Eye (tissue), 1 donor: ENCODE data around the gene SLAMF1.
A peak's percentile ranks its signal among the peaks of the same experiment; 100 is the strongest.

Source experiments
- DNase-seq: peaks from one replicate; pipeline ENCODE4 v3.0.0-alpha.2; 2015

The SLAMF1 gene

GRCh38 chr1:160622501-160623226 lies 24.2 kb downstream of the SLAMF1 start:
- DNase-seq = no peak

DNA sequence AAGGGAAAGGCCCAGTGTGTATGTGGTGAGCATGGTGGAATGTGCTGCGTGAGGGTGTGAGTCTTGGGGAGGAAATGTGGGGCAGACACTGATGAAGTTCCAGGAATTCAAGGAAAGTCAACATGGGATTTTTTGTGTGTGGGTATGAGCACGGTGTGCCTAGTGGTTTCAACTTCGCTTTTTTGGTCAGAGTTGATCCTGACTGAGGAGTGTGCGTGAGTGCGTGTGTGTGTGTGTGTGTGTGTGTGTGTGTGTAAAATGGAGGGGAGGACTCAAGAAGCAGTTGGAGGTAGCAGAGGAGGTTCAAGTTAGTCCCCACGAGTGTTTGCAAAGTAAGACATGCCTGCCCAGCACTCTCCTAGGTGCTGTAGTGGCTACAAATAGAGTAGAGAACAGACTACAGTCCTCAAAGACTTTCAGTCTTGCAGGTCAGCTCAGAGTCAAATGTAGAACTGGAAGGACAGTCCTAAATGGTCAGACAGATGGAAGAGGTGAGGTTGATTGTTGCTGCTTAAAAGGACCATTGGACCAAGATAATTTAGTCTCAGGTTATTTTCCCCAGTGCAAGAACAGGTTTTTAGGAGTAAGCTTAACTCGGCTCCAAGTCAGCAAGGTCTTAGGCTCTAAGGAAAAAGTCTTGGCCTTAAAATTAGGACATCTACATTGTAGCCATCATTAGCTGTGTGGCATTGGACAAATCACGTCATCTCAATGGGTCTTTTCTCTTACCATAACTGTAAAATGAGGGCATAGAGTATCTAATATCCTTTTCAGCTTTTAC lies 25.0 kb downstream of the SLAMF1 start:
- DNase-seq = no peak

- DNase-seq = no peak
Measured at GRCh38 chr1:160620942-160621632, 25.8 kb downstream of the SLAMF1 start.

- DNase-seq = no peak
Measured at GRCh38 chr1:160619742-160620277, 27.0 kb downstream of the SLAMF1 start.

- no peak for DNase-seq
Measured at GRCh38 chr1:160618763-160619274, 28.0 kb downstream of the SLAMF1 start.

DNA sequence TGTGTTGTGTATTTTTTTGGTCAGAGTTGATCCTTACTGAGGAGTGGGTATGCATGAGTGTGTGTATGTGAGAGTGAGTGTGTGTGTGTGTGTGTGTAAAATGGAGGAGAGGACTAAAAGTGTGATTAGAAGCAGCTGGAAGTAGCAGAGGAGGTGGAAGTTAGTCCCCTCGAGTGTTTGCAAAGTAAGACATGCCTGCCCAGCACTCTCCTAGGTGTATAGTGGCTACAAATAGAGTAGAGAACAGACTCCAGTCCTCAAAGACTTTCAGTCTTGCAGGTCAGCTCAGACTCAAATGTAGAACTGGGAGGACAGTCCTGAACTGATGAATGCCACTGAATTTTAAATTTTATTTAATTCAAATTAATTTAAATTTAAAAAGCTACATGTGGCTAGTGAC lies 28.5 kb downstream of the SLAMF1 start:
- no peak for DNase-seq

DNA sequence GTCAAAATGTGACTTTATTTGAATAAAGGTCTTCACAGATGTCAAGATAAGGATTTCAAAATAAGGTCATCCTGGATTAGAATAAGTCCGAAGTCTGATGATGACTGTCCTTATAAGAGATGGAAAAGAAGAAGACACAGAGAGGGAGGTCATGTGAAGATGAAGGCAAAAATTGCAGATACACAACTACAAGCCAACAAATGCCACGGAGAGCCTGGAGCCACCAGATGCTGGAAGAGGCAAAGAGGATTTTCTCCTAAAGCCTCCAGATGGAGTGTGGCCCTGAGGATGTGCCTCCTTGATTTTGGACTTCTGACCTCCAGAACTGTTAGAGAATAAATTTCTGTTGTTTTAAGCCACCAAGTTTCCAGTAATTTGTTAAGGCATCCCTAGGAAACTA lies 31.2 kb downstream of the SLAMF1 start:
- DNase-seq = no peak

DNA sequence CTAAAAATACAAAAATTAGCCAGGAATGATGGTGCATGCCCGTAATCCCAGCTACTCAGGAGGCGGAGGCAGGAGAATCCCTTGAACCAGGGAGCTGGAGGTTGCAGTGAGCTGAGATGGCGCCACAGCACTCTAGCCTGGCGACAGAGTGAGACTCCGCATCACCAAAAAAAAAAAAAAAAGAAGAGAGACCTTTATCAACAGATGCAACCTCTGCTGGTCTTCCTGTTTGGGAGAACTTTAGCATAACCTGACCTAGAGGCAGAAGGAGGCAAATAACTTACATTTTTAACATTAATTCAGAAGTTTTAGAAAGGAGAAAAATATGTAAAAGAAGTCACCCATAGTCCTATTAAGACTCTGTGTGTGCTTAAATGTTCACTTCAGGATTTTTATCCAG lies 32.4 kb downstream of the SLAMF1 start:
- DNase-seq = no peak

DNA sequence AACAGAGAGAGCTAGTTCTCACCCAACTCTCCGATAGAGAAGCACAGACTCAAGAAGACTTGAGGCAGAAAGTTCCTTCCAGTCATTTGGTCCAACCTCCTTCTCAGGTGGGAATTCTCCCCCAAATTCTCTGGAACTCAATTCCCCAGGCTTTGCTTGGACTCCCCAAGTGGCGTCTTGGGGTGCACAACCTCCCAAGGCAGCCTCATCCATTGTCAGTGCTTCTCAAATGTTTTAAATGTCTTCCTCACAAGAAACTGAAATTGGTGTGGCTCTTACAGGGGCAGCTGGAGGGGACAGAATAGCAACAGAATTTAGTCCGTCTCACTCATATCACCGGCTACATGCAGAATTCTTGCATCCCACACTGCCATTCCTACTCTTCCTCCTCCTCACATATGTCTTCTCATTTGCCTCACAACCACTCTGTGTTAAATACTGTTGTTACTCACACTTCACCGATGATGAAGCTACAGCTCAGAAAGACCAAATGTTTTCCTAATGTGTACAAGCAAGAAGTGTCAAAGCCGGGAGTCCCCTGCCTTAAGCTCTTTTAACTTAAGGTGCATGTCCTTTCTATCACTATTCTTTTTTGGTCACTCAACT lies 34.1 kb downstream of the SLAMF1 start:
- no peak for DNase-seq

DNA sequence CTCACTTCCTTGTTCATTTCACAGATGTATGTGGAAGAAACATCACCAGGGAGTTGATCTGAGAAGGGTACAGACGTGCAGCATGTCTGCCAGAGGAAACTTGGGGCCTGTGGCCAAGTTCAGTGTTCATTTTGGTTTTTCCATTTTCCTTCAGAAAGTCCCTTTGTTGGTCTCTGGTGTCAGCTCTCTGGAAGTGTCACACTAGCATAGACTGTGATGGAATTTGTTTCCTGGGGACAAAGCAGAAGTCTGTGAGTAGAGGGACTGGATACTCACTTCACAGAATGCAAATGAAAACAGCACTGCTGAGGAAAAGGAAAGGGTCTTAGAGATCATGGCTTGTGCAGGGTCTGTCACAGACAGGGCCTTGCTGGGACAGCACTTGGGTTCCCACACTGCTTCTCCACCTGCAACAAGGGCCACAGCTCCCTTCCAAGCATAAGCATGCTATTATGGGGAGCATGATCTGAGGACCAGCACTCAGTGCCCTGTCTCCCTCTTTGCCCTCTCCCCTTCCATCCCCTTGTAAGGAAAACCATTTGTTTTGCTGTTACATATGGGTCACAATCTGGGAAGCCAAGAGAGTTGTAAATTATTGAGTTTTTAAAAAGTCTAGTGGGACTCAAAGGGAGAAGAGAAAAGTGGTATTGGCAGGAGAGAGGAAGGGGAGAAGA lies 36.1 kb downstream of the SLAMF1 start:
- DNase-seq = no peak

- DNase-seq = no peak
Measured at GRCh38 chr1:160608941-160609340, 37.9 kb downstream of the SLAMF1 start.

GRCh38 chr1:160608514-160608913 lies 38.3 kb downstream of the SLAMF1 start:
- DNase-seq = no peak

GRCh38 chr1:160608057-160608456 lies 38.8 kb downstream of the SLAMF1 start:
- DNase-seq = no peak

DNA sequence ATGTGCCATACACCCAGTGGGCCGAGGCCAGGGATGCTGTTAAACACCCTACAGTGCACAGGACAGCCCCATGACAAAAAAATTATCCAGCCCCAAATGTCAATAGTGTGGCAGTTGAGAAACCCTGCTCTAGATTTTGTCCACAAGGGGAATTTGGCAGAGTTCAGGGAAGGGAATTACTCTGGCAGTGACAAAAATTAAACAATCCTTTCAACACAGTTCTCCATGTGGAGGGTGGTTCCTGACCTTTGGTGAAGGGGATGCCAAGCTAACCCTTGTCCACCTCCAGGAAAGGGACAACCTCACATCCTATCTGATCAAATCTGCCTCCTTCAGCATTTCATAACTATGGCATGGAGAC lies 39.2 kb downstream of the SLAMF1 start:
- DNase-seq = no peak

DNA sequence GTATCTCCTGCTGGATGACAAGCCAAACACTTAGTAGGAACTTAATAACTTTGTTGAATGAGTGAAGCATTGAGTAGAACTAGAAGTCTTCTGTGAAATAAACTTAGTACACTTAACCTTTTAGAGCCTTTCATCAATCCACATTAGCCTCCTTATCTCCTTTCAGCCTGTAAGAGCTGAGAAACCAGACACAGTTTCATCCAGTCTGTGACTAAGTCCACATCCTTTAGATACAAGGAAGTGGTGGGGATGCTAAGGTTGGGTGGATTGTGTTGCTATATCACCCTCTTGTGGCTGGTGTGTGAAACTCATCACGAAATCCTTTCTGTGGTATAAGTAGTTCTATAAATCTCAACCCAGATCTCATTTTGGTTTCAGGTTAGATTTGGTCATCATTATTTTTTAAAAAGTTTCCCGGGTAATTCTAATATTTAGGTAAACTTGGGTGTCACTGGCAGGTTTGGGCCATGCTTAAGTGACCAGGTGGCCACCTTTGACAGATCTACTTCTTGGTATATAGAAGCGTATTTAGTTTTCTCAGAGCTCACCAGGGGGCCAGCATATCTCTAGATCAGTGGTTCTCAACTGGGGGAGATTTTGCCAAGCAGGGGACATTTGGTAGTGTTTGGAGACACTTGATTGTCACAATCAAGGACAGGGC lies 39.7 kb downstream of the SLAMF1 start:
- peak; percentile 70 for DNase-seq

- DNase-seq = no peak
Measured at GRCh38 chr1:160606611-160607010, 40.2 kb downstream of the SLAMF1 start.

DNA sequence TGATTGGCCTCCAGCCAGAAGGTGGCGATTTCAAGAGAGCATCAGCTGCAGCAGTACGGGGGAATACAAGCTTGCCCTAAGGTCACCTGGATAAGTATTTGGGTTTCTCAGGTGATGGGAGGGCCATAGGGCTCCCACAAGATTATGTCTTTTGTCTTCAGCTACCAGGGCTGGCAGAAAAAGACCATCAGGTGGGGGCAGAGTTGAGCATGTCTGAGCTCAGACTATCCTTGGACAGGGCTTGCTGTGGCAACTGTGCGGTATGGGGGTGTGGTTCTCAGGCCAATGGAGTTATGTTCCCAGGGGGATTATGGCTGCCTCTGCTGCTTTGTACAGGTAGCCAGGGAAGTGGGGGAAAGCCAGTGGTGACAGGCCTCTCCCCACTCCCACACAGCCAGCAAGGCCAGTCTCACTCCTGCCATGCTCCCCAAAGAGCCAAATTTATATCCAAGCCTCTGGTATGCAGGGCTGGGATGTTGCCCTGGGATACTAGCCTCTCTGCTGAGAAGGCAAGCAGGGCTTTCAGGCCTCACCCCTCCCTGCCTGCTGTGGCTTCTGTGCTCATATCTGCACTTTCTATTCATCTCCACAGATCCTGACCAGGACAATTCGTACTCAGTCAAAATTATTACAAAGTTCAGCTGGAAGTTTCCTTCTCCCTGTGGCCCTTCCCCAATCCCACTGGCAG lies 40.9 kb downstream of the SLAMF1 start:
- DNase-seq = no peak

GRCh38 chr1:160605205-160605604 lies 41.6 kb downstream of the SLAMF1 start:
- DNase-seq = no peak

DNA sequence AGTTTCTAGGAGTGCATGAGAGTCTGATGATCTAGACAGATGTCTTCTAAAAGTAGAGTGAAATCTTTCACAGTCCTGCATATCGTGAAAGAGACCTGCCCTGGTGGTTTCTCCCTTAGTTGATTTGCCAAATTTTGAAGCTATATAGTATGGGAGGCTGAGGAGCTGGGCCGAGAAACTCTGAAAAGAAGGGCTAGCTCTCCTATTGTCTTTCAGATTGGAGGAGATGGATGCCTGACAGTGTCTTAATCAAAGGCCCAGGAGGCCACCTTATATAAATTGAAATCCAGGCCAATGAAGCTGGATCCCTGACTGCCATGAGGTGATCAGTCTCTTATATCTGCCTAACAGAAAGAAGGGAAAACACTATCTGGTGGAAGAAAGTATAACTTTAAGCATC lies 49.1 kb downstream of the SLAMF1 start:
- DNase-seq = no peak

GRCh38 chr1:160597051-160597450 lies 49.8 kb downstream of the SLAMF1 start:
- no peak for DNase-seq

DNA sequence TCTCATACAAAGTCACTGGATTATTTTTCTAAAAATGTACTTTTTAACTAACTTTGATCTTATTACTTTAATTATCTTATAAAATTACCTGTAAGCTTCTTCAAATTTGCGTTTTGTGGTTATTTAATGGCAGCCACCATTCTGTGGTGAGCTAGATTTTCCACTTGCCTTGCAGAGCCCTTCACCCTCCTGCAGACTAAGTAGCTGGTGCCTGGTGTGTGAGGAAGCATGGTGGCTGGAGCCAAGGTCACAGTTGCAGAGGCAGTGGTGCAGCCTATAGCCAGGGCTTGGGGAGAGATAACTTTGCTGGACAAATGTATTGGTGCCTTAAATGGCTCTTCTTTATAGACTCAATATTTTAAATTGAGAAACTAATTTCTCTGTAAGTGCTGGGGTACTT lies 56.4 kb downstream of the SLAMF1 start:
- DNase-seq = no peak
